Measurements from ENCODE around the gene KIF23. TPM values are rescaled to one million over a fixed set of nuclear protein-coding genes. Genes with fewer than 3 reads are reported as not detected.

Gene KIF23
- total RNA-seq, 1 donor from 2014 or later: 3.7 TPM

DNA sequence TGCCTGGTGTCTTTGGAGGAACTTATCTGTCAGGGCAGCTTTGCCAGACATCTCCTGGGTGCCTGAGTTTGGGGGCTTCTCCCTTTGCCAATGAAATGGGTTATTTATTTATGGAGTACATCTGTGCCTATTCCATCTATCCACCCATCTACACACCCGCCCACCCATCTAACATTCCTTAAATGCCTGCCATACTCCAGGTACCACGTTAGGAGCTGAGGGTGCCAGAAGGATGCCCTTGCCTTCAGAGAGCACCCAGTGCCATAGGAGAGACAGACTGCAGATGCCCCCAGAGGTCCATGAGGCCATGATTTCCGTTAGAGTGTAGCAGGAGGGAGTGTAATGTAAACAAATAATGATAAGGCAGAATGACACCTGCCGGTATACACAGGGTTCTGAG is 21.8 kb upstream of the KIF23 start:
- Histone ChIP-seq H3K27me3 (ENCODE audit: control insufficient read depth, insufficient read depth, low read length) (no peaks in the 10 kb centered on the region), H3K36me3 (ENCODE audit: control insufficient read depth, insufficient read depth, low read length) (no peaks in the 10 kb centered on the region), H3K4me3 (ENCODE audit: low read depth, low read length) (no peak overlapping the region)
- no peak for DNase-seq (ENCODE audit: low read depth)
- no peak for FAIRE-seq
- TF ChIP-seq CTCF (IDR thresholded peaks at IDR 0.05; ENCODE audit: insufficient read depth, low read length, severe bottlenecking): no peak

DNA sequence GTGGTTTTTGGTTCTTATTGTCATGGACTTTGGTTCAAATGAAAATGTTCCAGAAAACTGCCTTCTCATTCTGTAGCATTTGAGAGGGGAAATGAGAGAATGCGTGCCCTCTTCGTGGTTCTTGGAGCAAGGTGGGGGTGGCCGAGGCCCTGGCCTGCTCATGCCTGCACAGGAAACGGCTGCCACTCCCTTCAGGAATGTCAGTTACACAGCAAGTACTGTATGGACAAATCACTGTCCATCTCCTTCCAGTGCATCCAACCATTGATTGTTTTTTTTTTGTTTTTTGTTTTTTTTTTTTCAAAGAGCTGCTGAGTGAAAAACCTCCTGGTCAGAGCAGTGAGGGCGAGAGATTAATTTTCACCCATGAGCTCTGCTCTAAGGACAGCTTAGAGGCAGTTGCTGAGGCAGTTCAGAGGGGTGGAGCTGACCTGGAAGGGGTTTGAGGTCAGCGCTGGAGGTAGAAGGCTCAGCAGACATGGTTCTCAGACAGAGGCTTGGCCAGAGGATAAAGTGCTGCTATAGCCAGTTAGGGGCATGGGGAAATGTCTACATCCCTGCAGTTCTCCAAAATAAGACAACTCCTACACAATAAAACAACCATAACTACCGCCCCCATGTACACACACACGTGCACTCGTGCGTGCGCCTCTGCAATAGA is 20.2 kb upstream of the KIF23 start:
- H3K36me3 ChIP-seq (ENCODE audit: control insufficient read depth, insufficient read depth, low read length): no peaks in the 10 kb centered on the region
- no peaks in the 10 kb centered on the region for H3K27me3 ChIP-seq (ENCODE audit: control insufficient read depth, insufficient read depth, low read length)
- H3K4me3 ChIP-seq (ENCODE audit: low read depth, low read length): no peak overlapping the region
- DNase-seq (ENCODE audit: low read depth) (peak; percentile 64), FAIRE-seq (peak; percentile 91)
- no peak for TF ChIP-seq CTCF (IDR thresholded peaks at IDR 0.05; ENCODE audit: insufficient read depth, low read length, severe bottlenecking)

DNA sequence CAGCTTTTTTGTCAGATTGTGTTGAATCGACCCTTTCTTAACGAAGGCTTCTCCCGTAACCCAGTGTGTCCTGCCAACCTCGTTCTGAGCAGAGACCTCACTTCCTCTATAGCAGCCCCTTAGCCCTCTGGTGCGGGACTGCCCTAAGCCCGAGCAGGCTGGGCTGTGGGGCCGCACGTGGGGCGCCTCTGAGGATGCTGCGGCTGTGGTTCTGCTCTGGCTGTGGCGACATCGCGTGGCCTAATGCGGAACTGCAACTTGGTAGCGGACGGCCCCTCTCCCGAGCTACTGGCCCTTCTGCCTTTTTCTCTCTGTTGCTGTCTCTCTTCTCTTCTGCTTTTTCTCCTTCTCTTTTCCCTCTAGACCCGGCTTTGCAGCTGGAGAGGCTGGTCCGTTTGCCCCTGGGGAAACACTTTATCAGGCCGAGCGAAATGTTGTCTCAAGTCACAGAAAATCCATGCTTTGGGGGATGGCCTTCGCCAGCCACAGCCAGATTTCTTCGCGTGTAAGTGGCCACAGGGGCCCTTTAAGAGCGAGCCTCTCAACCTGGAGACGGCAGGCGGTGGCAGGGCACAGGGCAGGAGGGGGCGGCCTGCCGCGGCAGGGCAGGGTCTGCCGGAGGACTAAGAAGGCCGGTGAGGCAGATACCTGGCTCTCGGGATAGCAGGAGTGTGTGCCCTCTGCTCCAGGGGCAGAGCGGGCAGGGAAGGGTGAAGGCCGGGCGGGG is 19.4 kb upstream of the KIF23 start:
- DNase-seq (ENCODE audit: low read depth) (peak; percentile 33), FAIRE-seq (no peak)
- Histone ChIP-seq H3K27me3 (ENCODE audit: control insufficient read depth, insufficient read depth, low read length) (no peaks in the 10 kb centered on the region), H3K36me3 (ENCODE audit: control insufficient read depth, insufficient read depth, low read length) (no peaks in the 10 kb centered on the region), H3K4me3 (ENCODE audit: low read depth, low read length) (no peak overlapping the region)
- peak; percentile 97 for TF ChIP-seq CTCF (IDR thresholded peaks at IDR 0.05; ENCODE audit: insufficient read depth, low read length, severe bottlenecking)

DNA sequence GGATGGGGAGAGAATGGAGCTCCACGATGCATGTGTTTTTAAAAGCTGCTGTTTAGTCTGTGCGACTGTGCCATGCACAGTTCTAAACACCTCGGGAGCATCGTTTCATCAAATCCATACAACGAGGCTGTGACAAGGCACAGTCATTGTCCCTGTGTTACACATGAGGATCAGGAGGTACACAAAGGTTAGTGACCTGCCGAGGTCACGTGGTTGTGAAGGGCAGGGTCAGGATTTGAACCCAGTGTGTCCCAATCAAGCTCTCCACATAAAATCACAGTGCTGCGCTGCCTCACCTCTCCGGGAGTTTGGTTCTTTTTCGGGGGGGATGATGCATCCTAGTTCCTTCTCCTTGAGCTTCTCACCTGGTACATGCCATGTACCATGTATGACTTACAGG is 18.7 kb upstream of the KIF23 start:
- FAIRE-seq (no peak), DNase-seq (ENCODE audit: low read depth) (no peak)
- no peak for TF ChIP-seq CTCF (IDR thresholded peaks at IDR 0.05; ENCODE audit: insufficient read depth, low read length, severe bottlenecking)

DNA sequence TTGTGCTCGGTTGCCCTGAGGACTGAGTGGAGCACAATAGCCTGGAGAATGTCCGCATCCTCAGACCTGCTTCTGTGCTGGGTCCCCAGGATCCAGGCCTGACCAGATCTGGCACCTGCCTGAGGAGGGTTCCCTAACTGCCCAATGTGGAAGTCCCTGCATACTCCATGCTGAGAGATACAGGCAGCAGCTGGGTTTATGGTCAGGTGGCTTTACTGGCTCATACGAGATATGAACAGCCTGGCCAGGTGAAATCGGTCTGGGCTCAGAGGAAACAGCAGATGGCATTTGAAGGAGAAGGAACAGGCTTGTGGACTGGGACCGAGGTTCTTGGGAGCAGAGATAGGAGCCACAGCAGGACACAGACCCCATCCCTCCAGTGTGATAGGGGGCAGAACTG is 18.2 kb upstream of the KIF23 start:
- no peak for TF ChIP-seq CTCF (IDR thresholded peaks at IDR 0.05; ENCODE audit: insufficient read depth, low read length, severe bottlenecking)
- FAIRE-seq: no peak
- DNase-seq (ENCODE audit: low read depth): no peak
- Histone ChIP-seq H3K36me3 (ENCODE audit: control insufficient read depth, insufficient read depth, low read length) (no peaks in the 10 kb centered on the region), H3K4me3 (ENCODE audit: low read depth, low read length) (no peak overlapping the region), H3K27me3 (ENCODE audit: control insufficient read depth, insufficient read depth, low read length) (no peaks in the 10 kb centered on the region)

More for the DNA sequence above, 18.7 kb upstream of the KIF23 start:
- H3K27me3 ChIP-seq (ENCODE audit: control insufficient read depth, insufficient read depth, low read length): no peaks in the 10 kb centered on the region
- H3K36me3 ChIP-seq (ENCODE audit: control insufficient read depth, insufficient read depth, low read length): no peaks in the 10 kb centered on the region
- no peak overlapping the region for H3K4me3 ChIP-seq (ENCODE audit: low read depth, low read length)
